Subcutaneous adipose tissue (tissue), 4 donors: ENCODE data around the gene GPRC5D. TPM values are rescaled to one million over a fixed set of nuclear protein-coding genes. Genes with fewer than 3 reads are reported as not detected.

Experiments
- total RNA-seq, 4 donors: library from RNA; depleted of rRNA; stranded (reverse); fragments of >200 nt; gene quantifications; one replicate each; pipeline ENCODE4 v1.1.0, GENCODE V29; 2016
- TF ChIP-seq, protein P1 (sequence below): fragments of 450-650 bp; IDR thresholded peaks from one replicate; pipeline ENCODE4 v1.5.1; 2016; ENCODE audit warnings: low read depth, mild to moderate bottlenecking, control low read depth, antibody characterized with exemption, moderate library complexity

GPRC5D gene
- 1 to 10 TPM in 1 of 4 donors, not detected in 3; 1.8 TPM for total RNA-seq

GRCh38 chr12:12952036-12952435 lies at the start of gene GPRC5D:
Gene GPRC5D, minus strand, starts transcription at chr12:12952170. Its CDS starts 1,786 bp downstream, at chr12:12950384.
- TF ChIP-seq, protein P1, sequence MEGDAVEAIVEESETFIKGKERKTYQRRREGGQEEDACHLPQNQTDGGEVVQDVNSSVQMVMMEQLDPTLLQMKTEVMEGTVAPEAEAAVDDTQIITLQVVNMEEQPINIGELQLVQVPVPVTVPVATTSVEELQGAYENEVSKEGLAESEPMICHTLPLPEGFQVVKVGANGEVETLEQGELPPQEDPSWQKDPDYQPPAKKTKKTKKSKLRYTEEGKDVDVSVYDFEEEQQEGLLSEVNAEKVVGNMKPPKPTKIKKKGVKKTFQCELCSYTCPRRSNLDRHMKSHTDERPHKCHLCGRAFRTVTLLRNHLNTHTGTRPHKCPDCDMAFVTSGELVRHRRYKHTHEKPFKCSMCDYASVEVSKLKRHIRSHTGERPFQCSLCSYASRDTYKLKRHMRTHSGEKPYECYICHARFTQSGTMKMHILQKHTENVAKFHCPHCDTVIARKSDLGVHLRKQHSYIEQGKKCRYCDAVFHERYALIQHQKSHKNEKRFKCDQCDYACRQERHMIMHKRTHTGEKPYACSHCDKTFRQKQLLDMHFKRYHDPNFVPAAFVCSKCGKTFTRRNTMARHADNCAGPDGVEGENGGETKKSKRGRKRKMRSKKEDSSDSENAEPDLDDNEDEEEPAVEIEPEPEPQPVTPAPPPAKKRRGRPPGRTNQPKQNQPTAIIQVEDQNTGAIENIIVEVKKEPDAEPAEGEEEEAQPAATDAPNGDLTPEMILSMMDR, result no peak

DNA sequence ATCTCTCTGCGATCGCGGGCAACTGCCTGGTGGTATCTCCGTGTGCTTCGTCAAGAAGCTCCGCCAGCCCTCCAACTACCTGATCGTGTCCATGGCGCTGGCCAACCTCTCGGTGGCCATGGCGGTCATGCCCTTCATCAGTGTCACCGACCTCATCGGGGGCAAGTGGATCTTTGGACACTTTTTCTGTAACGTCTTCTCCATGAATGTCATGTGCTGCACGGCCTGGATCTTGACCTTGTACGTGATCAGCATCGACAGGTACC lies 49.7 kb upstream of the GPRC5D start:
- TF ChIP-seq, protein P1, result no peak

DNA sequence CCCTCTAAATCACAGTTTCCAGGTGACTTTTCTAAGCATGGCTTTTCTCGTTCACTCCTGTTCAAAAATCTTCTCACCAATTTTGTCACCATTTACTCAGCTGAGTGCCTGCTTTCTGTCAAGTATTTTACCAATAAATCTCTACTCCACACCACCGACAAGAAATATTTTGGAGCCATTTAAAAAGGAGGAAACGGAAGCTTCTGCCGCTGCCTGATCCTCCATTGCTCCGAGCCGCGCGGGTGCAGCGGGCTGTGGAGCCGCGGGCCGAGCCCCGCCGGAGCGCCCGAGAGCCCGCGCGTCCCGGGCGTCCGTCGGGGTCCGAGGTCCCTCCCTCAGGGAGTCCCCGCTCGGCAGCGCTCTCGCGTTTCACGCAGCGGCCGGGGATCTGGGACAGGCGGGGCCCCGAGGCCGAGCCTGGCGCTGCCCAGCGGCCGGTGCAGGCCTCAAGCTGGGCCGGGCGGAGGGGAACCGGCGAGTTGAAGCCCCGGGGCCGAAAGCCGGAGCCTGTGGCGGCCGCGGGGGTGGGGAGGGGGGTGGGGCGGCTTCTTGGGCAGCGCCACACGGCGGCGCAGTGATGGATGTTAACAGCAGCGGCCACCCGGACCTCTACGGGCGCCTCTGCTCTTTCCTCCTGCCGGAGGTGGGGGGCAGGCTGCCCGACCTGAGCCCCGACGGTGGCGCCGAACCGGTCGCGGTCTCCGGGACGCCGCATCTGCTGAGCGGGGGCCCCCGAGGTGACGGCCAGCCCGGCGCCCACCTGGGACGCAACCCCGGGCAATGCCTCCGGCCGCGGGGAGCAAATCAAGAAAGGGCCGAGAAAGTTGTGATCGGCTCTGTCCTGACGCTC lies 49.2 kb upstream of the GPRC5D start:
- TF ChIP-seq, protein P1, result no peak

DNA sequence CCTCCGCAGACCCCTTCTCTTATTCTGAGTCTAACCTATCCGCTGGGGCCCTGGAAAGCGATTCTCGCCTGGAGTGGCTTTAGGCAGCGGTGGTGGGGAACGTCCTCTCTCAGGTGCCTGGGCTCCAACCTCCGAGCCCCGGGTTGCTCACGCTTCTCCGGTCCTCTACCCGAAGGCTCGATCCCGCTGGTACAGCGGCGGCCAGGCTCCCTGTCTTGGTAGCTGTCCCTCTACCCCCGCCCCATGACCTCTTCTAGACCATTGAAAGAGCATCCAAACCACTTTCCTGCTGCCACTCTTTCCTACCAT lies 48.6 kb upstream of the GPRC5D start:
- TF ChIP-seq, protein P1, result no peak

- TF ChIP-seq, protein P1, result no peak
Observed at GRCh38 chr12:12999959-13000615, 48.1 kb upstream of the GPRC5D start, which contains the start of gene HEBP1. Gene HEBP1, minus strand, starts transcription at chr12:13000265. Its CDS starts 151 bp downstream, at chr12:13000114.

GRCh38 chr12:12999271-12999958 lies 47.4 kb upstream of the GPRC5D start:
- TF ChIP-seq, protein P1, result no peak

DNA sequence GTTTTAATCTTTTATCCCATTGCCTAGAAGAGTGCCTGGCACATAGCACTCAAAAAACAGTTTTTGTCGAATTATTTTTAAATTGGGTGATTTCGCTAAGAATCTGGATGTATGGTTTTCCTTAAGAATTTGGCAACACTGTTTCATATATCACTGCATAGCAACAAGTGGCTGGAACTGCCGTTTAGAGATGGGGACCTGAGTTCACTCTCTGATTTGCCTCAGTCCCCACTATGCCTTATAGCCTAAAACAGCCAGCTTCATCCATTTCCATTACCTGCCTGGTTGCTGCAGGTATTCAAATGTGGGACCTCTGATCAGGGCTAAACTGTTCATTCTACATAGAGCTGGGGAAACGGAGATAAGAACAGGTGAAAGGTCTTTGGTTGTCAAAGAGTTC lies 46.3 kb upstream of the GPRC5D start:
- TF ChIP-seq, protein P1, result no peak
